Amniotic epithelial cell (primary cell): ENCODE data around the gene HOXD4.

Experiments
- DNase-seq: peaks from one replicate; pipeline ENCODE4 v3.0.0-alpha.2; 2010; ENCODE audit warnings: low read depth

HOXD4 gene

GRCh38 chr2:176139661-176140512 lies 11.5 kb upstream of the HOXD4 start:
- DNase-seq, result no peak

- DNase-seq, result peak; percentile 49
Observed at GRCh38 chr2:176140513-176141317, 10.6 kb upstream of the HOXD4 start.

GRCh38 chr2:176142281-176142680 lies 9.1 kb upstream of the HOXD4 start:
- DNase-seq, result no peak

- no peak for DNase-seq
Observed at GRCh38 chr2:176145085-176145969, 6.0 kb upstream of the HOXD4 start.

GRCh38 chr2:176146101-176146500 lies 5.2 kb upstream of the HOXD4 start:
- no peak for DNase-seq

- no peak for DNase-seq
Observed at GRCh38 chr2:176146645-176147044, 4.7 kb upstream of the HOXD4 start.

GRCh38 chr2:176147210-176147799 lies 4.0 kb upstream of the HOXD4 start:
- no peak for DNase-seq

- DNase-seq, result no peak
Observed at GRCh38 chr2:176147800-176148496, 3.4 kb upstream of the HOXD4 start.

GRCh38 chr2:176148751-176149421 lies 2.5 kb upstream of the HOXD4 start:
- no peak for DNase-seq

- no peak for DNase-seq
Observed at GRCh38 chr2:176149481-176149938, 1.8 kb upstream of the HOXD4 start.

- no peak for DNase-seq
Observed at GRCh38 chr2:176149939-176150583, 1.3 kb upstream of the HOXD4 start.

GRCh38 chr2:176150584-176151441 lies 537 bp upstream of the HOXD4 start:
- DNase-seq, result no peak

GRCh38 chr2:176152350-176153181 lies 1.2 kb downstream of the HOXD4 start:
- no peak for DNase-seq

GRCh38 chr2:176154576-176155252 lies 3.4 kb downstream of the HOXD4 start:
- DNase-seq, result no peak

- no peak for DNase-seq
Observed at GRCh38 chr2:176155356-176156044, 4.2 kb downstream of the HOXD4 start.

GRCh38 chr2:176156301-176156806 lies 5.0 kb downstream of the HOXD4 start:
- DNase-seq, result no peak
